ENCODE results near the gene MMS19.

The MMS19 gene

GRCh38 chr10:97498076-97498840 is at the start of gene MMS19:
Gene MMS19 (minus strand): TSS chr10:97498422. CDS start chr10:97498384, 38 bp downstream.
- no peak for TF ChIP-seq CTCF (IDR thresholded peaks at IDR 0.05; ENCODE audit: extremely low read depth, missing control alignments)
- DNase-seq (ENCODE audit: low spot score), result peak; percentile 100

GRCh38 chr10:97547962-97548361 is 49.7 kb upstream of the MMS19 start:
- no peak for TF ChIP-seq CTCF (IDR thresholded peaks at IDR 0.05; ENCODE audit: extremely low read depth, missing control alignments)
- DNase-seq (ENCODE audit: low spot score), result no peak

GRCh38 chr10:97547271-97547600 is 49.0 kb upstream of the MMS19 start:
- TF ChIP-seq CTCF (IDR thresholded peaks at IDR 0.05; ENCODE audit: extremely low read depth, missing control alignments), result no peak
- no peak for DNase-seq (ENCODE audit: low spot score)

- TF ChIP-seq CTCF (IDR thresholded peaks at IDR 0.05; ENCODE audit: extremely low read depth, missing control alignments), result no peak
- no peak for DNase-seq (ENCODE audit: low spot score)
Observed at GRCh38 chr10:97546456-97547270, 48.4 kb upstream of the MMS19 start.

- no peak for TF ChIP-seq CTCF (IDR thresholded peaks at IDR 0.05; ENCODE audit: extremely low read depth, missing control alignments)
- DNase-seq (ENCODE audit: low spot score), result no peak
Observed at GRCh38 chr10:97543025-97543546, 44.9 kb upstream of the MMS19 start.

- no peak for DNase-seq (ENCODE audit: low spot score)
- no peak for TF ChIP-seq CTCF (IDR thresholded peaks at IDR 0.05; ENCODE audit: extremely low read depth, missing control alignments)
Observed at GRCh38 chr10:97542169-97543024, 44.2 kb upstream of the MMS19 start.
